ENCODE results near the gene CEP350.

GRCh38 chr1:180154003-180154324 is 199.4 kb downstream of the CEP350 start:
- TF ChIP-seq CTCF (conservative IDR thresholded peaks at IDR 0.05; ENCODE audit: low read depth, low read length) (no peak), POLR2A (IDR thresholded peaks at IDR 0.05; ENCODE audit: low read depth, low read length) (no peak), USF2 (IDR thresholded peaks at IDR 0.05; ENCODE audit: low read depth, low read length) (no peak), MAZ (IDR thresholded peaks at IDR 0.05; ENCODE audit: borderline replicate concordance, low read depth, low read length) (no peak), ELK1 (IDR thresholded peaks at IDR 0.05; ENCODE audit: borderline replicate concordance, low read depth, low read length) (no peak), RAD21 (IDR thresholded peaks at IDR 0.05; ENCODE audit: low read length) (no peak), BHLHE40 (IDR thresholded peaks at IDR 0.05; ENCODE audit: low read depth, low read length) (no peak), SMC3 (IDR thresholded peaks at IDR 0.05; ENCODE audit: low read depth, low read length) (no peak), CEBPB (IDR thresholded peaks at IDR 0.05; ENCODE audit: low read depth, low read length) (no peak), RCOR1 (IDR thresholded peaks at IDR 0.05; ENCODE audit: insufficient replicate concordance, low read length) (no peak), MXI1 (IDR thresholded peaks at IDR 0.05; ENCODE audit: borderline replicate concordance, low read depth, low read length) (no peak), RFX5 (IDR thresholded peaks at IDR 0.05; ENCODE audit: low read depth, low read length) (no peak), MAFK (IDR thresholded peaks at IDR 0.05; ENCODE audit: low read depth, low read length) (no peak)
